IMR-90 (cell line): ENCODE results near the gene MAPRE2. TPM values are rescaled to one million over a fixed set of nuclear protein-coding genes. Genes with fewer than 3 reads are reported as not detected.

Experiments
- ATAC-seq: fragments of 200-7000 bp; cut with Tn5 transposase; 2 replicates; pipeline ENCODE4 v1.9.1; 2020; ENCODE audit warnings: low read depth, mild to moderate bottlenecking, moderate library complexity
- BruUV-seq: library from RNA; stranded (reverse); fragments of 400-500 nt; replicated peaks from 2 replicates; lab custom pipeline; 2021; lab: Mats Ljungman, UMichigan
- CTCF ChIA-PET: fragments of 300-600 bp; formaldehyde crosslinking; extraction: SDS; loops from one replicate; lab custom pipeline; 2021; ENCODE audit warnings: antibody characterized with exemption; lab: Yijun Ruan, JAX
- POLR2A ChIA-PET: fragments of 300-600 bp; sonication (Branson Sonifier 250); formaldehyde crosslinking; loops from one replicate; lab custom pipeline; 2022; ENCODE audit warnings: antibody characterized with exemption; ENCODE audit not compliant: unreplicated experiment; lab: Charles Lee
- DNase-seq: peaks from one replicate; pipeline ENCODE4 v3.0.0; 2013
- H2AFZ ChIP-seq: replicated peaks from 2 replicates; pipeline ENCODE3; 2013; ENCODE audit warnings: low read length, mild to moderate bottlenecking; ENCODE audit not compliant: poor library complexity
- H2AK5ac ChIP-seq: 2 replicates; pipeline ENCODE4 v1.6.1; 2013; ENCODE audit warnings: low read depth, low read length, inconsistent platforms
- H2AK9ac ChIP-seq: replicated peaks from 2 replicates; pipeline ENCODE3; 2013; ENCODE audit warnings: mild to moderate bottlenecking, low read depth, low read length, moderate library complexity; ENCODE audit not compliant: poor library complexity
- H2BK120ac ChIP-seq: 2 replicates; pipeline ENCODE4 v1.6.1; 2013; ENCODE audit warnings: low read depth, low read length, inconsistent platforms
- H2BK15ac ChIP-seq: 3 replicates; pipeline ENCODE4 v1.6.1; 2013; ENCODE audit warnings: low read depth, low read length, inconsistent platforms
- H2BK20ac ChIP-seq: 2 replicates; pipeline ENCODE4 v1.6.1; 2013; ENCODE audit warnings: low read depth, mild to moderate bottlenecking, inconsistent platforms, low read length, moderate library complexity
- H2BK5ac ChIP-seq: 2 replicates; pipeline ENCODE4 v1.6.1; 2013; ENCODE audit warnings: mild to moderate bottlenecking, low read depth, low read length, inconsistent platforms; ENCODE audit not compliant: poor library complexity, severe bottlenecking
- H3K14ac ChIP-seq: replicated peaks from 2 replicates; pipeline ENCODE4 v1.6.1; 2013; ENCODE audit warnings: low read depth, low read length, inconsistent platforms
- H3K18ac ChIP-seq: 2 replicates; pipeline ENCODE4 v1.6.1; 2013; ENCODE audit warnings: low read depth, low read length, control low read depth
- H3K23ac ChIP-seq: 2 replicates; pipeline ENCODE4 v1.6.1; 2013; ENCODE audit warnings: low read depth, low read length, inconsistent platforms
- H3K27ac ChIP-seq: 2 replicates; pipeline ENCODE4 v1.5.1; 2013; ENCODE audit warnings: mild to moderate bottlenecking, control low read depth, low read length; ENCODE audit not compliant: insufficient read depth
- H3K27me3 ChIP-seq: 2 replicates; pipeline ENCODE4 v1.6.1; 2013; ENCODE audit warnings: low read length; ENCODE audit not compliant: control insufficient read depth, insufficient read depth
- H3K36me3 ChIP-seq: 2 replicates; pipeline ENCODE4 v1.6.1; 2013; ENCODE audit warnings: low read length, mixed read lengths; ENCODE audit not compliant: control insufficient read depth, insufficient read depth
- H3K4ac ChIP-seq: 2 replicates; pipeline ENCODE4 v1.6.1; 2013; ENCODE audit warnings: low read depth, low read length, inconsistent platforms
- H3K4me1 ChIP-seq: 2 replicates; pipeline ENCODE4 v1.6.1; 2013; ENCODE audit warnings: low read length, mixed read lengths; ENCODE audit not compliant: control insufficient read depth, insufficient read depth
- H3K4me2 ChIP-seq: 2 replicates; pipeline ENCODE4 v1.6.1; 2013; ENCODE audit warnings: low read depth, mild to moderate bottlenecking, control low read depth, low read length, moderate library complexity
- H3K4me3 ChIP-seq: 2 replicates; pipeline ENCODE4 v1.5.1; 2013; ENCODE audit warnings: low read depth, mild to moderate bottlenecking, control low read depth, low read length, moderate library complexity; ENCODE audit not compliant: insufficient read depth
- H3K56ac ChIP-seq: 2 replicates; pipeline ENCODE4 v1.6.1; 2013; ENCODE audit warnings: low read length, inconsistent platforms; ENCODE audit not compliant: insufficient read depth; ENCODE audit errors: extremely low read depth
- H3K79me1 ChIP-seq, 2 experiments: 2 replicates each; pipeline ENCODE4 v1.6.1; 2013; ENCODE audit warnings: low read length in 2 of 2, inconsistent platforms in 1 of 2, low read depth in 1 of 2
- H3K9ac ChIP-seq: 2 replicates; pipeline ENCODE4 v1.6.1; 2013; ENCODE audit warnings: low read depth, low read length, control low read depth
- H3K9me1 ChIP-seq: 2 replicates; pipeline ENCODE4 v1.6.1; 2013; ENCODE audit warnings: low read length, inconsistent platforms; ENCODE audit not compliant: insufficient read depth
- H3K9me3 ChIP-seq: 2 replicates; pipeline ENCODE4 v1.6.1; 2013; ENCODE audit warnings: low read length; ENCODE audit not compliant: control insufficient read depth, insufficient read depth
- H4K20me1 ChIP-seq: 2 replicates; pipeline ENCODE4 v1.6.1; 2013; ENCODE audit warnings: low read length, inconsistent platforms; ENCODE audit not compliant: insufficient read depth
- H4K5ac ChIP-seq: 2 replicates; pipeline ENCODE4 v1.6.1; 2013; ENCODE audit warnings: mild to moderate bottlenecking, low read depth, low read length, control low read depth
- H4K8ac ChIP-seq, 2 experiments: 2 replicates each; pipeline ENCODE4 v1.6.1; 2013; ENCODE audit warnings: low read depth in 2 of 2, low read length in 2 of 2, control low read depth in 1 of 2, inconsistent platforms in 1 of 2
- H4K91ac ChIP-seq: 2 replicates; pipeline ENCODE4 v1.6.1; 2013; ENCODE audit warnings: low read depth, low read length, inconsistent platforms; ENCODE audit not compliant: insufficient read depth
- BHLHE40 ChIP-seq: fragments of 150-350 bp; IDR thresholded peaks from 2 replicates; pipeline ENCODE4 v1.6.1; 2016; ENCODE audit warnings: mild to moderate bottlenecking, low read depth, low read length
- CEBPB ChIP-seq: IDR thresholded peaks from 2 replicates; pipeline ENCODE4 v1.6.1; 2012; ENCODE audit warnings: low read depth, low read length, improper control_type of control experiment
- CHD1 ChIP-seq: IDR thresholded peaks from 2 replicates; pipeline ENCODE4 v1.6.1; 2012; ENCODE audit warnings: low read depth, low read length, improper control_type of control experiment
- ELK1 ChIP-seq: fragments of 150-350 bp; IDR thresholded peaks from 2 replicates; pipeline ENCODE4 v1.6.1; 2016; ENCODE audit warnings: low read depth, mild to moderate bottlenecking, low read length, moderate library complexity, borderline replicate concordance
- FOS ChIP-seq: fragments of 150-350 bp; IDR thresholded peaks from 2 replicates; pipeline ENCODE4 v1.6.1; 2016; ENCODE audit warnings: low read depth, low read length
- MAZ ChIP-seq: IDR thresholded peaks from 2 replicates; pipeline ENCODE4 v1.6.1; 2012; ENCODE audit warnings: low read depth, mild to moderate bottlenecking, low read length, improper control_type of control experiment, moderate library complexity, borderline replicate concordance
- NFE2L2 ChIP-seq: fragments of 150-350 bp; IDR thresholded peaks from 2 replicates; pipeline ENCODE4 v1.6.1; 2016; ENCODE audit warnings: low read depth, mild to moderate bottlenecking, low read length
- POLR2A ChIP-seq: IDR thresholded peaks from 2 replicates; pipeline ENCODE4 v1.6.1; 2012; ENCODE audit warnings: mild to moderate bottlenecking, low read depth, low read length
- RCOR1 ChIP-seq: IDR thresholded peaks from 2 replicates; pipeline ENCODE4 v1.6.1; 2012; ENCODE audit warnings: mild to moderate bottlenecking, low read length, improper control_type of control experiment; ENCODE audit not compliant: insufficient replicate concordance
- SMC3 ChIP-seq: fragments of 150-350 bp; IDR thresholded peaks from 2 replicates; pipeline ENCODE4 v1.6.1; 2016; ENCODE audit warnings: low read depth, mild to moderate bottlenecking, antibody characterized with exemption, low read length, moderate library complexity
- USF2 ChIP-seq: fragments of 150-350 bp; IDR thresholded peaks from 2 replicates; pipeline ENCODE4 v1.6.1; 2017; ENCODE audit warnings: mild to moderate bottlenecking, antibody characterized with exemption, low read length, low read depth
- WGBS, 2 experiments: methylation state at CpG; one replicate each; pipeline versions ENCODE4 v1.1.5 to v1.1.7; 2013; ENCODE audit warnings: missing lambda C conversion rate in 2 of 2; ENCODE audit not compliant: insufficient read length in 1 of 2; ENCODE audit errors: extremely low coverage in 2 of 2; 5-methylcytosine and 5-hydroxymethylcytosine counted together
- dilution Hi-C: fragments of 300-500 bp; cut with HindIII; formaldehyde crosslinking; loops from one replicate; pipeline ENCODE4 v1.14.3; 2018; ENCODE audit warnings: low sequenced_read_pairs; ENCODE audit not compliant: unreplicated experiment
- in situ Hi-C: fragments of 300-500 bp; cut with MboI; formaldehyde crosslinking; loops from 3 replicates; pipeline ENCODE4 v1.14.3; 2019; ENCODE audit warnings: low sequenced_read_pairs, inconsistent platforms, mixed read lengths
- intact Hi-C: fragments of 100-400 bp; cut with micrococcal nuclease; formaldehyde crosslinking; loops from 2 replicates; pipeline ENCODE4 v1.10.0; 2022
- polyA plus RNA-seq, 3 experiments: library from polyadenylated mRNA; depleted of rRNA; stranded (reverse); fragments of >200 nt; gene quantifications; 2 replicates each; pipeline ENCODE4 v1.2.3, GENCODE V29; 2012; ENCODE audit warnings: low replicate concordance in 1 of 3
- total RNA-seq: library from RNA; depleted of rRNA; stranded (reverse); fragments of >200 nt; gene quantifications from 2 replicates; pipeline ENCODE4 v1.2.3, GENCODE V29; 2012

Gene MAPRE2
- total and polyA plus RNA-seq, 2 of the 4 experiments (the other 2 are of a cell fraction), result 19.6 to 23.8 TPM

DNA sequence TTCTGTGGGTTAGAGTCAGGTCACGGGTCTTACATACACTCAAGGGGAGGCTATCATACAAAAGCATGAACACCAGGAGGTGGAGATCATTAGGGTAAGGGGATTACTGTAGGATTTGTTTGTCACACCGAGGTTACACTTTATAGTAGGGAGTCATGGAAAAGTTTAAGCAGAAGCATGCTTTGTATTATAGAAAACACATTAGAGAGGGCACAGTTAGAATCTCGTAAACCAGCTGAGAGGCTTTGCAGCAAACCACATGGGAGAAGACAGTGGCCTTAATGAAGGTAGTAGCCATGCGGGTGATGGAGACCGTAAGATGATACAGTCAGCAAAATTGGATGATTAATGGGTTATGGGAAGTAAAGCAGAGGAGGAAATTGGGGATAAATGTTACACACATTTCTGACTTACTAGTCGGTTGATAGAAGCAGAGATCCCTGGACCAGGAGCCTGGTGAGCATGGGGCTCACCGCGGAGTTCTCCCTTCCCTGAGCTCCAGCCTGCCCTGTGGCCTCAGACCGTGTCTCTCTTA, 75.6 kb downstream of the MAPRE2 start:
- H3K27ac ChIP-seq, result no peak overlapping the region
- H3K9me1 ChIP-seq, result peaks cover 11% of the 10 kb centered on the region
- peaks cover 9% of the 10 kb centered on the region for H3K4me1 ChIP-seq
- no peak overlapping the region for H4K91ac ChIP-seq
- no peak overlapping the region for H4K8ac ChIP-seq
- dilution Hi-C loops, result no loop called here
- WGBS, 2 experiments, result 86% methylated on average over 2 of the region's 9 CpGs; no CpG with 5 or more reads in 1 of the 2 experiments
- H3K36me3 ChIP-seq, result no peaks in the 10 kb centered on the region
- no peak overlapping the region for H2BK5ac ChIP-seq
- no peak overlapping the region; the same call in 1 of the 2 replicates for H3K18ac ChIP-seq
- H3K27me3 ChIP-seq, result no peaks in the 10 kb centered on the region
- ATAC-seq, result no peak
- H2BK15ac ChIP-seq, result no peak overlapping the region; the same call in 2 of the 3 replicates
- no peak overlapping the region for H3K4me3 ChIP-seq
- no peak overlapping the region for H3K56ac ChIP-seq
- H2AK5ac ChIP-seq, result peak overlapping the region; percentile 66; the same call in 1 of the 2 replicates
- no peak overlapping the region for H3K23ac ChIP-seq
- no peak overlapping the region for H3K9ac ChIP-seq
- H4K20me1 ChIP-seq, result no peaks in the 10 kb centered on the region
- H3K4me2 ChIP-seq, result no peak overlapping the region
- H3K4ac ChIP-seq, result peak overlapping the region; percentile 46
- no peak overlapping the region for H2AK9ac ChIP-seq
- H4K5ac ChIP-seq, result no peak overlapping the region
- peaks cover 5 to 18% of the 10 kb centered on the region in 2 experiments; a peak in 2 of 4 replicates for H3K79me1 ChIP-seq
- H2AFZ ChIP-seq, result no peak overlapping the region
- no peak overlapping the region for H2BK120ac ChIP-seq
- no peak for DNase-seq
- H3K9me3 ChIP-seq, result no peaks in the 10 kb centered on the region
- intact Hi-C loops, result no loop called here
- H2BK20ac ChIP-seq, result no peak overlapping the region
- BruUV-seq, result no TSS peak
- TF ChIP-seq BHLHE40, result no peak
- no peak for TF ChIP-seq CHD1
- no peak for TF ChIP-seq USF2
- TF ChIP-seq ELK1, result no peak
- TF ChIP-seq NFE2L2, result no peak
- no peak for TF ChIP-seq MAZ
- TF ChIP-seq CEBPB, result no peak
- no peak for TF ChIP-seq POLR2A
- TF ChIP-seq FOS, result no peak
- no peak for TF ChIP-seq SMC3
- TF ChIP-seq RCOR1, result no peak
- ChIA-PET POLR2A (no interaction called here), CTCF (interaction anchor here (1.0 kb wide), 1 partner anchor 27 kb away, joined by 3 read pairs; no protein-coding TSS in a partner anchor)
- in situ Hi-C loops, result no loop called here
- peak overlapping the region; percentile 80; the same call in 1 of the 2 replicates for H3K14ac ChIP-seq
